Hair follicular keratinocyte (primary cell): ENCODE measurements around the gene SBK3. TPM values are rescaled to one million over a fixed set of nuclear protein-coding genes. Genes with fewer than 3 reads are reported as not detected.

Source experiments
- total RNA-seq: library from RNA; depleted of rRNA; stranded (reverse); fragments of >200 nt; gene quantifications from 2 replicates; pipeline ENCODE4 v1.2.3, GENCODE V29; 2015

SBK3 gene, protein sequence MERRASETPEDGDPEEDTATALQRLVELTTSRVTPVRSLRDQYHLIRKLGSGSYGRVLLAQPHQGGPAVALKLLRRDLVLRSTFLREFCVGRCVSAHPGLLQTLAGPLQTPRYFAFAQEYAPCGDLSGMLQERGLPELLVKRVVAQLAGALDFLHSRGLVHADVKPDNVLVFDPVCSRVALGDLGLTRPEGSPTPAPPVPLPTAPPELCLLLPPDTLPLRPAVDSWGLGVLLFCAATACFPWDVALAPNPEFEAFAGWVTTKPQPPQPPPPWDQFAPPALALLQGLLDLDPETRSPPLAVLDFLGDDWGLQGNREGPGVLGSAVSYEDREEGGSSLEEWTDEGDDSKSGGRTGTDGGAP
- total RNA-seq = not detected in 2 replicates

DNA sequence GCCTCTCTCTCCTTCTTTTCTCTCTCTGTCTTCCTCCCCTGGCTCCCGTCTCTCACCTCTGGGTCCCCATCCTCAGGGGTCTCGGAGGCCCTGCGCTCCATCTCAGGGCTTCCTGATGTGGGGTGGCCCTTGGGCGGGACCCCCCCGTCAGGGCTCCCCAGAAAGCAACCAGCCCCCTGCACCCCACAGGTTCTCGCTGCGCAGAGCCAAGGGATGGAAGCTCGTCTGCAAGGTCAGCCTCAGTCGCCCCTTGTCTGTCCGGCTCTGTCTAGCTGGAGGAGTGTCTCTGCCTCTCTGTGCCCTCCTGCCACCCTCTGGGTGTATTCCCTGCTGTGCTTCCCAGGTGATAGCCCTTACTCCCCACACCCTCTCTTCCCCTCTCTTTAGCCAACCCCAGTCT, at the start of gene SBK3:
Gene SBK3 (minus strand): TSS at position 101 of the 400 bp plus-strand sequence. CDS start 0 bp downstream, at position 101.

DNA sequence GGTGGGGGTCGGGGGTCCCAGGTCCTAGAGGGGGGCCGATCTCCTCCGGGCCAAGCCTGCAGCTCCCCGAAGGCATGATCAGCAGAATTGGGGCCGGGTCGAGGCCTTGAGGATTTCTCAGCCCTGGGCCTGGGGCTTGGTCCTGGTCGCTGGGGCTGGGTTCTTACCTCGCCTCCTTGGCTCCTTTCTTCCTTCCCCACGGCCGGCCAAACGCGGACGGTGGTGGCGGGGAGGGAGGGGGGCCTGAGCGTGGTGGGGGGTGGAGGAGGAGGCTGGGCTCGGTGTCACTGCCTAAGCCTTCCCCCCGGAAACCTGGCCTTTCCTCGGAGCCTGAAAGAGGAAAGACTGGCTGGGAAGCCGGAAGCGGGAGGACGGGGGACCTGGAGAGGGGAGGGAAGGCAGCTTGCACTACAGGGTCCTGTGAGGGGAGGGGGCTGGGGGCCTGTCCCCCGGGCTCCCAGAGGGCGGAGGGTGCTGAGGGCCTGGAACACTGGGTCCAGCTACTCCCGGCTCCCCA, 35.3 kb upstream of the SBK3 start, which contains the start of gene ZNF579:
Gene ZNF579 (minus strand): TSS at position 221 of the 517 bp plus-strand sequence. CDS start 1,209 bp downstream, outside the sequence.

DNA sequence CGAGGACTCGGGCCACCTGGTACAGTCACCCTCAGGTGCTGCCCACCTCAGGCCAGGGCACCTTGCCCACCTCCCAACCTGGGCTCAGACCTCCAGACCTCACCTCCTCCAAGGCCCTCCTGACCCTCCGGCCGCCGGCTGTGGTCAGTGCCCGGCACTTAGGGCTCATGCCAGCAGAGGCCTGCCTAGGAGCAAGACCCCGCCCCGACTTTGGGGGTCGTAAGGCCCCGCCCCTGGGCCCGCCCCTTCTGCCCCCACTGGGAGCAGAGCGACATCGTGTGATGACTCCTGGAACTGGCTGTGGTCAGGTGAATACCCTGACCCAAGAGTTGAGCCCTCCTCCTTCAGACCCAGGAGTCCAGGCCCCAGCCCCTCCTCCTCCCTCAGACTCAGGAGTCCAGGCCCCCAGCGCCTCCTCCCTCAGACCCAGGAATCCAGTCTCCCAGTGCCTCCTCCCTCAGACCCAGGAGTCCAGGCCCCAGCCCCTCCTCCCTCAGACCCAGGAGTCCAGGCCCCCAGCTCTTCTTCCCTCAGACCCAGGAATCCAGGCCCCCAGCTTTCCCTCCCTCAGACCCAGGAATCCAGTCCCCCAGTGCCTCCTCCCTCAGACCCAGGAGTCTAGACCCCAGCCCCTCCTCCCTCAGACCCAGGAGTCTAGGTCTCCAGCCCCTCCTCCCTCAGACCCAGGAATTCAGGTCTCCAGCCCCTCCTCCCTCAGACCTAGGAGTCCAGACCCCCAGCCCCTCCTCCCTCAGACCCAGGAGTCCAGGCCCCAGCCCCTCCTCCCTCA, 8.2 kb downstream of the SBK3 start, which contains the start of gene SBK2:
Gene SBK2 (minus strand): TSS at position 183 of the 790 bp plus-strand sequence. CDS start 839 bp downstream, outside the sequence.

Other genes starting within 250 kb of the SBK3 start
- not detected in 2 replicates for gene TMEM150B, start 220.2 kb downstream of the SBK3 start, total RNA-seq
- 6.9 and 11.9 TPM in 2 replicates for gene KMT5C, start 205.7 kb downstream of the SBK3 start, total RNA-seq
- gene COX6B2, start 190.8 kb downstream of the SBK3 start, total RNA-seq = 0.42 and 0.55 TPM in 2 replicates
- gene GARIN5B, start 182.3 kb downstream of the SBK3 start, total RNA-seq = not detected in 2 replicates
- 2.9 and 7.0 TPM in 2 replicates for gene IL11, start 175.1 kb downstream of the SBK3 start, total RNA-seq
- gene TMEM190, start 168.7 kb downstream of the SBK3 start, total RNA-seq = not detected in 2 replicates
- gene TMEM238, start 161.3 kb downstream of the SBK3 start, total RNA-seq = 11.9 and 16.4 TPM in 2 replicates
- gene RPL28, start 159.6 kb downstream of the SBK3 start, total RNA-seq = 297 and 300 TPM in 2 replicates
- 107 and 271 TPM in 2 replicates for gene UBE2S, start 137.8 kb downstream of the SBK3 start, total RNA-seq
- gene SHISA7, start 102.2 kb downstream of the SBK3 start, total RNA-seq = not detected in 2 replicates
- gene ISOC2, start 83.9 kb downstream of the SBK3 start, total RNA-seq = 132 and 147 TPM in 2 replicates
- gene C19orf85, start 80.8 kb downstream of the SBK3 start, total RNA-seq = not detected in 2 replicates
- 8.6 and 15.3 TPM in 2 replicates for gene ZNF628, start 68.9 kb downstream of the SBK3 start, total RNA-seq
- gene NAT14, start 60.4 kb downstream of the SBK3 start, total RNA-seq = 12.7 and 16.3 TPM in 2 replicates
- 0.31 TPM in 1 of 2 replicates, not detected in the other for gene SSC5D, start 57.1 kb downstream of the SBK3 start, total RNA-seq
- not detected in 2 replicates for gene SBK2, start 8.4 kb downstream of the SBK3 start, total RNA-seq
- gene ZNF579, start 35.3 kb upstream of the SBK3 start, total RNA-seq = 4.7 and 6.6 TPM in 2 replicates
- gene FIZ1, start 54.0 kb upstream of the SBK3 start, total RNA-seq = 6.9 and 7.9 TPM in 2 replicates
- 20.2 and 24.9 TPM in 2 replicates for gene ZNF524, start 54.7 kb upstream of the SBK3 start, total RNA-seq
- gene ZNF865, start 60.1 kb upstream of the SBK3 start, total RNA-seq = 2.7 and 3.7 TPM in 2 replicates
- gene ZNF784, start 79.0 kb upstream of the SBK3 start, total RNA-seq = 2.3 and 3.2 TPM in 2 replicates
- 8.0 and 8.3 TPM in 2 replicates for gene ZNF580, start 95.5 kb upstream of the SBK3 start, total RNA-seq
- gene ZNF581, start 98.1 kb upstream of the SBK3 start, total RNA-seq = 20.5 and 40.1 TPM in 2 replicates
- gene CCDC106, start 102.7 kb upstream of the SBK3 start, total RNA-seq = 7.1 and 7.3 TPM in 2 replicates
- 96.4 and 163 TPM in 2 replicates for gene U2AF2, start 109.5 kb upstream of the SBK3 start, total RNA-seq
- gene EPN1, start 129.7 kb upstream of the SBK3 start, total RNA-seq = 107 and 117 TPM in 2 replicates
- gene NLRP9, start 192.9 kb upstream of the SBK3 start, total RNA-seq = not detected in 2 replicates
- gene RFPL4A, start 213.6 kb upstream of the SBK3 start, total RNA-seq = not detected in 2 replicates
- not detected in 2 replicates for gene RFPL4AL1, start 223.6 kb upstream of the SBK3 start, total RNA-seq